Measurements from ENCODE around the gene F12. TPM values are rescaled to one million over a fixed set of nuclear protein-coding genes. Genes with fewer than 3 reads are reported as not detected.
A peak's percentile ranks its signal among the peaks of the same experiment; 100 is the strongest.

Gene F12
- total RNA-seq, 4 donors from 2014 or later = 0.42 to 2.6 (median 1.1) TPM; not detected in 1

DNA sequence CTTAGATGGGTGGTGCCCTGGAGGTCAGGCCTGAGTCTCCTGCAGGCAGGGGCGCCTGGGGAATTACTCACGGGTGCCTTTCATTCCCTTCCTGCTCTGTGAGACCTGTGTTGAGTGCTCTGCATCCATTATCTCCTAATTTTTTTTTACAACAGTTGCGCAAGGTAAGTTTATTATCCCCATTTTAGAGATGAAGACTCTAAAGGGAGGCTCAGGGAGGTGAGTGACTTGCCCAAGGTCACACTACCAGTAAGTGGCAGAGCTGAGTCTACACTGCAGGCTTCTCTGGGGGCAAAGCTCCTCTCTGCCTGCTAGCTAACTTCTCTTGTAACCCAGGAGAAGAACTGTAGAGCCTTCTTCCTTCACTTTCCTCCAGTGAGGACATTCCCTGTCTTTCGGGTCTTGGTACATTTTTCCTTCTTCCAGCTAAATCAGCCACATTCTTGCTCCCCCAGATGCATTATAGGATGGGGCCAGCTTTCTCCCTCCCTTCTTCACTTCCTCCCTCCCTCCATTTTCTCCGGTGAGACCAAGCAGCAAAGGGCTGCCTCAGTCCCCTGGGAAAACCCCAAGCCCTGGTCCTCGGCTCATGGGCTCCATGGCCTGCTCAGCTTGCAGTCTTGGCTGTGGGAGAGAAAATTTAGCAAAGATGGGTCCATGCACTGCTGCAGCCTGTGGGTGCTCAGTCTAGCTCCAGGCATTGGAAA, 39.0 kb upstream of the F12 start:
- no peaks in the 10 kb centered on the region for H3K36me3 ChIP-seq
- WGBS, 2 donors = 87 to 88% methylated on average over 6 of the region's 6 CpGs
- H3K27me3 ChIP-seq = no peaks in the 10 kb centered on the region
- no peaks in the 10 kb centered on the region for H3K9me3 ChIP-seq
- H3K4me1 ChIP-seq = peaks cover 16 to 24% of the 10 kb centered on the region in 2 donors
- H3K4me3 ChIP-seq (replicated peaks in 1 of 3) = no peak overlapping the region
- DNase-seq = no peak
- TF ChIP-seq, protein P1, sequence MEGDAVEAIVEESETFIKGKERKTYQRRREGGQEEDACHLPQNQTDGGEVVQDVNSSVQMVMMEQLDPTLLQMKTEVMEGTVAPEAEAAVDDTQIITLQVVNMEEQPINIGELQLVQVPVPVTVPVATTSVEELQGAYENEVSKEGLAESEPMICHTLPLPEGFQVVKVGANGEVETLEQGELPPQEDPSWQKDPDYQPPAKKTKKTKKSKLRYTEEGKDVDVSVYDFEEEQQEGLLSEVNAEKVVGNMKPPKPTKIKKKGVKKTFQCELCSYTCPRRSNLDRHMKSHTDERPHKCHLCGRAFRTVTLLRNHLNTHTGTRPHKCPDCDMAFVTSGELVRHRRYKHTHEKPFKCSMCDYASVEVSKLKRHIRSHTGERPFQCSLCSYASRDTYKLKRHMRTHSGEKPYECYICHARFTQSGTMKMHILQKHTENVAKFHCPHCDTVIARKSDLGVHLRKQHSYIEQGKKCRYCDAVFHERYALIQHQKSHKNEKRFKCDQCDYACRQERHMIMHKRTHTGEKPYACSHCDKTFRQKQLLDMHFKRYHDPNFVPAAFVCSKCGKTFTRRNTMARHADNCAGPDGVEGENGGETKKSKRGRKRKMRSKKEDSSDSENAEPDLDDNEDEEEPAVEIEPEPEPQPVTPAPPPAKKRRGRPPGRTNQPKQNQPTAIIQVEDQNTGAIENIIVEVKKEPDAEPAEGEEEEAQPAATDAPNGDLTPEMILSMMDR (IDR thresholded peaks at IDR 0.05) = no peak
- TF ChIP-seq POLR2A (IDR thresholded peaks at IDR 0.05) = no peak
- H3K27ac ChIP-seq = no peak overlapping the region
- intact Hi-C loops (cut with DNase I) = no loop called here

DNA sequence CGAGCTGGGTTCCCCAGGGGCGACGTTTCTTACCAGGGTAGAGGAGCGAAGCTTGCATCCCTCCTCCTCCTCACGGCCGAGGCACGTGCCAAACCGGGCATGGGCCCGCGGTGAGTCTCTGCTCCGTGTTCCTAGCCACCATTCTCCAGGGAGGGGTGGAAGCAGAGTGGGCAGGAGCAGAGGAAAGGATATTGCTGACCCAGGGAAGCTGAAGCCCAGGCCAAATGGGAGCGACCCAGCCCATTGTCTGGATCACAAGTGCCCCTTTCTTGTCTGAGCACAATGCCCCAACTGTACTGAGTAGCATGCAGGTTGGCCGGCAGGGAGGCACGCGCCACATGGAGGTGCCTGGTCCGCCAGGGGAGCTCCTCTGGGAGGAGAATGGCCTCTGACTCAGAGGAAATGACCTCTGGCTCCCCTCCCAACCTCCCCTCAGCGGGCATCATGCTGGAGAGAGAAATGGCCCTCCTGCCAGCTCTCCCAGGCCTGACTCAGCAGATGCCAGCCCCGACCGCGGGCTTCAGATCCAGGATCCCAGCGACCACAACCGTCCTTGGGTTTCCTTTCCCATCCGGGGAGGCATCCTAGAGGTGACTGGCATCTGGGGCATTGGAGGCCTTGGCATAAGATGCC, 38.4 kb upstream of the F12 start:
- peak; percentile 53 to 55 for DNase-seq
- 26 to 36% methylated on average over 9 to 10 of the region's 23 CpGs for WGBS, 2 donors
- Histone ChIP-seq H3K27me3 (no peaks in the 10 kb centered on the region), H3K4me3 (replicated peaks in 1 of 3) (peak overlapping the region in 1 of 3 donors; percentile 51), H3K36me3 (no peaks in the 10 kb centered on the region), H3K4me1 (peaks cover 16 to 24% of the 10 kb centered on the region in 2 donors), H3K9me3 (no peaks in the 10 kb centered on the region), H3K27ac (no peak overlapping the region)
- TF ChIP-seq, protein P1 (IDR thresholded peaks at IDR 0.05) = no peak
- no peak for TF ChIP-seq POLR2A (IDR thresholded peaks at IDR 0.05)
- intact Hi-C loops (cut with DNase I) = no loop called here

DNA sequence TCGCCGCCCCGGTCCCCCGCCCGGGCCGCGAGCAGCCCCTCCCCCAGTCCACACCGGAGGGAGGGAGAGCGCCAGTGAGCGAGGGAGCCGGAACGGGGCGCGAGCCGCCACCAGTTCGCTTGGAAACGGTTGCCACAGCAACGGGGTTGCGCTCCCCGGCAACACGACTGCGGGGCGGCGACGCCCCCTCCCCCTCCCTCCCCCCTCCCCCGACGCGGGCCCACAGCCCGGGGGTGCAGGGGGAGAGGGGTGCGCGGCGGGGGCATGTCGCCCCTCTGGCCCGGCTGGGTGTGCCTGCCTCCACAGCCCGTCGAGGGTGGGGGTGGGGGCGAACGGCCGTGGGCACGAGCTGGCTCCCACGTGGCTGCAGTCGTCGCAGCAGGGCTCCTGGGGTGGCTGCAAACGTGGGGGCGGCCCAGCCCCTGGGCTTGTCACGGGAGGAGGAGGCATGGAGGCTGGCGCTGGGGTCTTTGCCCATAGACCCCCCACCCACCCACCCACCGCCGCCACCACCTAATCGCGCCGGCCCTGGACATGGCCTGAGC, 37.8 kb upstream of the F12 start:
- no peaks in the 10 kb centered on the region for H3K27me3 ChIP-seq
- intact Hi-C loops (cut with DNase I) = no loop called here
- no peak overlapping the region for H3K27ac ChIP-seq
- no peaks in the 10 kb centered on the region for H3K36me3 ChIP-seq
- DNase-seq = peak; percentile 28 to 38
- TF ChIP-seq, protein P1 (IDR thresholded peaks at IDR 0.05) = no peak
- no peak for TF ChIP-seq POLR2A (IDR thresholded peaks at IDR 0.05)
- peaks cover 16 to 24% of the 10 kb centered on the region in 2 donors for H3K4me1 ChIP-seq
- no peaks in the 10 kb centered on the region for H3K9me3 ChIP-seq
- peak overlapping the region in 2 of 3 donors; percentile 21 to 51 for H3K4me3 ChIP-seq (replicated peaks in 1 of 3)
- 1% methylated on average over 17 of the region's 52 CpGs; no CpG with 5 or more reads in 1 of the 2 donors for WGBS, 2 donors

DNA sequence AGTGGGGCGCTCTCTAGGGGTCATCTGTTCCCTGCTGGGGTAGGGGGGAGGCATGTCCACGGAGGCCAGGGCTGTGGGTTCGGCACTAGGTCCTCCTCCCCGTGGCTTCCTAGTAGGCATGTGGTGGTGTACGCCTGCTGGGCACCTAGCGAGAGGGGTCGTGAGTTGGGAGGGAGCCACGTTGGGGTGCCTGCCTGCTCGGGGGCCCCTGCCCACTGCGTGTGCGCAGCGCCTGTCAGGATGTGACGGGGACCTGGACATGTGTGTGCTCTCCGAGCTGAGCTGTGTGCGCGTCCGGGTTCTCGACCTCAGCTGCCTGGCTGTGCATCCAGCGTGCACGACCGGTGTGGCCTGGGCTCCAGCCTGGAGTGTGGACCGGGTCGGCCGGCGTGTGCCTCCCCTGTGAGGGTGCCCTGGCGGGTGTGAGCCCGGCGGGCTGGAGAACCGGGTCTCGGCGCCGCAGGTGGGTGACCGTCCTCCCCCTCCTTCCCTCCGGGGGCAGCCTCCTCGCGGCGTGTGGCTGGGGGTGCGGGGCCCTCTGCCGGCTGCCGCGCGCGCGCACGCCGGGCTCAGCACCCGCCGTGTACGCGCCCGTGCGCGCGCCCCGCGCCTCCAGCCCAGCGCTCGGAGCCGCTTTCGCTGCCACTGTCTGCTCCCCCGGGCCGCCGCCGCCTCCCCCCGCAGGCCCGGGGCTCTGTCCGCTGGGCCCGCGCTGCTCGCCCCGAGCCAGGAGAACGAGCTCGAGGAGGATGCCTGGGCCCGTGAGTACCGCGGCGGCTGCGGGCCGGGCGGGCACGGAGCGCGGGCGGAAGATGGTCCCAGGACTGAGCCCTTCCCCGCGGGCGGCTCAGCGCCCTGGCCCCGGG, 37.1 kb upstream of the F12 start, which contains the start of gene PRR7:
PRR7 (plus strand) TSS at position 615 of the 866 bp plus-strand sequence. CDS start 8,254 bp downstream, outside the sequence.
- TF ChIP-seq, protein P1 (IDR thresholded peaks at IDR 0.05) = no peak
- TF ChIP-seq POLR2A (IDR thresholded peaks at IDR 0.05) = no peak
- DNase-seq = peak; percentile 56
- Histone ChIP-seq H3K36me3 (peaks cover 0 to 2% of the 10 kb centered on the region in 2 donors), H3K27ac (no peak within 1 kb of the TSS), H3K9me3 (no peaks in the 10 kb centered on the region), H3K4me1 (peaks cover 16 to 24% of the 10 kb centered on the region in 2 donors), H3K4me3 (replicated peaks in 1 of 3) (peak within 1 kb of the TSS in 2 of 3 donors; percentile 21 to 51), H3K27me3 (no peaks in the 10 kb centered on the region)
- 2 to 6% methylated on average over 9 to 22 of the region's 89 CpGs for WGBS, 2 donors
- intact Hi-C loops (cut with DNase I) = no loop called here
